Activated CD4-positive, CD25-positive, alpha-beta regulatory T cell (primary cell): ENCODE results near the gene RND1.

Experiments
- DNase-seq, 4 experiments: peaks; one replicate each; lab custom pipeline; 2025; lab: John Stamatoyannopoulos, UW

The RND1 gene

GRCh38 chr12:48810903-48811431, 54.7 kb downstream of the RND1 start:
- DNase-seq: no peak

GRCh38 chr12:48807981-48808380, 57.7 kb downstream of the RND1 start:
- no peak for DNase-seq
